Neural cell (in vitro differentiated cells): Measurements from ENCODE around the gene CDH4. TPM values are rescaled to one million over a fixed set of nuclear protein-coding genes. Genes with fewer than 3 reads are reported as not detected.

ENCODE experiments used
- H2AFZ ChIP-seq: fragments of 200-600, 300-800 bp; sonication (generic), shearing (Covaris generic); 2 replicates; pipeline ENCODE4 v1.6.0; 2014; ENCODE audit warnings: low read depth, mild to moderate bottlenecking, antibody characterized with exemption, low read length, moderate library complexity
- H3F3A ChIP-seq: fragments of 200-600 bp; shearing (Covaris generic); 2 replicates; pipeline ENCODE4 v1.6.1; 2016; ENCODE audit warnings: mild to moderate bottlenecking, moderate library complexity, mixed read lengths, antibody characterized with exemption, low read length; ENCODE audit not compliant: insufficient read depth, poor library complexity, severe bottlenecking
- H3K27ac ChIP-seq: fragments of 200-600, 300-800 bp; sonication (generic), shearing (Covaris generic); 2 replicates; pipeline ENCODE4 v1.5.1; 2014; ENCODE audit warnings: mild to moderate bottlenecking, low read length, moderate library complexity
- H3K27me3 ChIP-seq: fragments of 300-800, 200-600 bp; sonication (generic), shearing (Covaris generic); 2 replicates; pipeline ENCODE4 v1.6.0; 2014; ENCODE audit warnings: mild to moderate bottlenecking, low read depth, low read length, moderate library complexity; ENCODE audit not compliant: insufficient read depth
- H3K36me3 ChIP-seq: fragments of 300-800, 200-600 bp; sonication (generic), shearing (Covaris generic); 2 replicates; pipeline ENCODE4 v1.5.1; 2014; ENCODE audit warnings: mild to moderate bottlenecking, antibody characterized with exemption, low read length, moderate library complexity; ENCODE audit not compliant: insufficient read depth
- H3K4me2 ChIP-seq: fragments of 300-800, 200-600 bp; sonication (generic), shearing (Covaris generic); 2 replicates; pipeline ENCODE4 v1.6.0; 2014; ENCODE audit warnings: mild to moderate bottlenecking, low read length
- H3K4me3 ChIP-seq: fragments of 300-800, 200-600 bp; sonication (generic), shearing (Covaris generic); 2 replicates; pipeline ENCODE4 v1.5.1; 2014; ENCODE audit warnings: mild to moderate bottlenecking, low read length, moderate library complexity
- H3K79me2 ChIP-seq: fragments of 200-600 bp; shearing (Covaris generic); replicated peaks from 2 replicates; pipeline ENCODE4 v1.6.0; 2014; ENCODE audit warnings: mild to moderate bottlenecking, low read length, moderate library complexity; ENCODE audit not compliant: insufficient read depth
- H3K9ac ChIP-seq: fragments of 300-800, 200-600 bp; sonication (generic), shearing (Covaris generic); 2 replicates; pipeline ENCODE4 v1.6.1; 2016; ENCODE audit warnings: mild to moderate bottlenecking, low read length, mixed read lengths
- H3K9me2 ChIP-seq: fragments of 200-600 bp; shearing (Covaris generic); 2 replicates; pipeline ENCODE4 v1.6.1; 2016; ENCODE audit warnings: mild to moderate bottlenecking, low read length, mixed read lengths; ENCODE audit not compliant: insufficient read depth
- H3K9me3 ChIP-seq: fragments of 200-600, 300-800 bp; sonication (generic), shearing (Covaris generic); 2 replicates; pipeline ENCODE4 v1.6.1; 2016; ENCODE audit warnings: mild to moderate bottlenecking, mixed run types, low read length, moderate library complexity, mixed read lengths
- H4K20me1 ChIP-seq: fragments of 200-600 bp; shearing (Covaris generic); 2 replicates; pipeline ENCODE4 v1.6.1; 2016; ENCODE audit warnings: mild to moderate bottlenecking, mixed run types; ENCODE audit not compliant: insufficient read depth
- EP300 ChIP-seq: fragments of 450-650 bp; conservative IDR thresholded peaks from 2 replicates; pipeline ENCODE4 v1.6.1; 2014; ENCODE audit warnings: antibody characterized with exemption, mild to moderate bottlenecking, moderate library complexity; ENCODE audit not compliant: poor library complexity, severe bottlenecking
- EZH2 ChIP-seq: fragments of 200-600, 300-800 bp; shearing (Covaris generic), sonication (generic); IDR thresholded peaks from 2 replicates; pipeline ENCODE4 v1.6.1; 2014; ENCODE audit warnings: antibody characterized with exemption, low read length, borderline replicate concordance, mild to moderate bottlenecking; ENCODE audit not compliant: insufficient read depth, poor library complexity, severe bottlenecking
- MXI1 ChIP-seq: fragments of 450-650 bp; conservative IDR thresholded peaks from 2 replicates; pipeline ENCODE4 v1.6.1; 2014; ENCODE audit warnings: antibody characterized with exemption, mild to moderate bottlenecking; ENCODE audit not compliant: poor library complexity, severe bottlenecking
- POLR2AphosphoS5 ChIP-seq: IDR thresholded peaks from 2 replicates; pipeline ENCODE4 v1.6.1; 2012
- RAD21 ChIP-seq: fragments of 450-650 bp; conservative IDR thresholded peaks from 2 replicates; pipeline ENCODE4 v1.6.1; 2014; ENCODE audit warnings: antibody characterized with exemption, mild to moderate bottlenecking, moderate library complexity
- SMC3 ChIP-seq: fragments of 450-650 bp; conservative IDR thresholded peaks from 2 replicates; pipeline ENCODE4 v1.6.1; 2014; ENCODE audit warnings: antibody characterized with exemption, mild to moderate bottlenecking, moderate library complexity; ENCODE audit not compliant: poor library complexity
- TAF1 ChIP-seq: IDR thresholded peaks from 2 replicates; pipeline ENCODE4 v1.6.1; 2012; ENCODE audit warnings: low read depth
- polyA plus RNA-seq: library from polyadenylated mRNA; depleted of rRNA; stranded (reverse); fragments of >200 nt; gene quantifications from 2 replicates; pipeline ENCODE4 v1.2.3, GENCODE V29; 2014
- TF ChIP-seq, protein P1 (sequence below): IDR thresholded peaks from 2 replicates; pipeline ENCODE4 v1.6.1; 2012; ENCODE audit warnings: borderline replicate concordance
- TF ChIP-seq, protein P2 (sequence below): fragments of 450-650 bp; IDR thresholded peaks from 2 replicates; pipeline ENCODE4 v1.5.1; 2014; ENCODE audit warnings: antibody characterized with exemption, mild to moderate bottlenecking, moderate library complexity; ENCODE audit not compliant: poor library complexity, severe bottlenecking

The CDH4 gene
- polyA plus RNA-seq, 1 donor from 2014 or later = 24.6 TPM

DNA sequence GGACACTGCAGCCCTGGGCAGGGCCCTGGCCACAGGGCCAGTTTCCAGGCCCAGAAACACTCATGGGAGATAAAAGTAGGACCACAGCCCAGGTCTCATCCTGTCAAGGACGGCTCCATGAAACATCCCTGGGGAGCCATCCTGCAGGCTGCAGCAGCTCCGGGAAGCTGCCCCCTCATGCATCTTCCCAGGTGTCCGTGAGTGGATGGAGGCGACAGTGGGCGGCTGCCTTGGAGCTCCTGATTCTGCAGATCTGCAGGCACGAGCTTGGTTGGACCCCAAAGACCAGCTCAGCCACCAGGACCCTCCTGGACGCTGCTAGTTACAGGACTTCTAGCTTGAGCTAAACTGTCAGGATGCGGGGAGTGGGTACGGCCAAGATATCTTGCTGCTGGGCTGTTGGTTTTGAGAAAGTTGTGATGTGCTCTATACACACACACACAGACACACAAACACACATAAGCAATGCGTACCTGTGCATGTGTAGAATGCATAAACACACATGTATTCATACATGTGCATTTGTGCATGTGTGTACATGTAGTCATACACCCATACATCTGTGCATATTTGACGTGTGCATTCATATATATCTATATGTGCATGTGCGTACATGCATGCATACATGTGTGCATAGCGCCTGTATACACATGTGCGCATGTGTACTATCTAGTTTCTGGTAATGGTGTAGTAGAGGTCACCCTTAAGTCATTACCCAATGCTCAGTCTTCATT lies 515.9 kb downstream of the CDH4 start:
- no peak overlapping the region for H3K4me2 ChIP-seq
- no peaks in the 10 kb centered on the region for H3K9me3 ChIP-seq
- no peak overlapping the region for H3K27ac ChIP-seq
- H3K36me3 ChIP-seq = no peaks in the 10 kb centered on the region
- no peak overlapping the region for H3K9ac ChIP-seq
- no peaks in the 10 kb centered on the region for H3F3A ChIP-seq
- no peaks in the 10 kb centered on the region for H3K9me2 ChIP-seq
- no peak overlapping the region for H3K4me3 ChIP-seq
- H2AFZ ChIP-seq = no peak overlapping the region
- H3K79me2 ChIP-seq = no peaks in the 10 kb centered on the region
- H3K27me3 ChIP-seq = no peaks in the 10 kb centered on the region
- H4K20me1 ChIP-seq = no peaks in the 10 kb centered on the region
- TF ChIP-seq TAF1 (no peak), SMC3 (no peak), EP300 (no peak), POLR2AphosphoS5 (no peak), RAD21 (no peak), MXI1 (no peak), EZH2 (no peak)
- TF ChIP-seq, protein P1, sequence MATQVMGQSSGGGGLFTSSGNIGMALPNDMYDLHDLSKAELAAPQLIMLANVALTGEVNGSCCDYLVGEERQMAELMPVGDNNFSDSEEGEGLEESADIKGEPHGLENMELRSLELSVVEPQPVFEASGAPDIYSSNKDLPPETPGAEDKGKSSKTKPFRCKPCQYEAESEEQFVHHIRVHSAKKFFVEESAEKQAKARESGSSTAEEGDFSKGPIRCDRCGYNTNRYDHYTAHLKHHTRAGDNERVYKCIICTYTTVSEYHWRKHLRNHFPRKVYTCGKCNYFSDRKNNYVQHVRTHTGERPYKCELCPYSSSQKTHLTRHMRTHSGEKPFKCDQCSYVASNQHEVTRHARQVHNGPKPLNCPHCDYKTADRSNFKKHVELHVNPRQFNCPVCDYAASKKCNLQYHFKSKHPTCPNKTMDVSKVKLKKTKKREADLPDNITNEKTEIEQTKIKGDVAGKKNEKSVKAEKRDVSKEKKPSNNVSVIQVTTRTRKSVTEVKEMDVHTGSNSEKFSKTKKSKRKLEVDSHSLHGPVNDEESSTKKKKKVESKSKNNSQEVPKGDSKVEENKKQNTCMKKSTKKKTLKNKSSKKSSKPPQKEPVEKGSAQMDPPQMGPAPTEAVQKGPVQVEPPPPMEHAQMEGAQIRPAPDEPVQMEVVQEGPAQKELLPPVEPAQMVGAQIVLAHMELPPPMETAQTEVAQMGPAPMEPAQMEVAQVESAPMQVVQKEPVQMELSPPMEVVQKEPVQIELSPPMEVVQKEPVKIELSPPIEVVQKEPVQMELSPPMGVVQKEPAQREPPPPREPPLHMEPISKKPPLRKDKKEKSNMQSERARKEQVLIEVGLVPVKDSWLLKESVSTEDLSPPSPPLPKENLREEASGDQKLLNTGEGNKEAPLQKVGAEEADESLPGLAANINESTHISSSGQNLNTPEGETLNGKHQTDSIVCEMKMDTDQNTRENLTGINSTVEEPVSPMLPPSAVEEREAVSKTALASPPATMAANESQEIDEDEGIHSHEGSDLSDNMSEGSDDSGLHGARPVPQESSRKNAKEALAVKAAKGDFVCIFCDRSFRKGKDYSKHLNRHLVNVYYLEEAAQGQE = no peak
- TF ChIP-seq, protein P2, sequence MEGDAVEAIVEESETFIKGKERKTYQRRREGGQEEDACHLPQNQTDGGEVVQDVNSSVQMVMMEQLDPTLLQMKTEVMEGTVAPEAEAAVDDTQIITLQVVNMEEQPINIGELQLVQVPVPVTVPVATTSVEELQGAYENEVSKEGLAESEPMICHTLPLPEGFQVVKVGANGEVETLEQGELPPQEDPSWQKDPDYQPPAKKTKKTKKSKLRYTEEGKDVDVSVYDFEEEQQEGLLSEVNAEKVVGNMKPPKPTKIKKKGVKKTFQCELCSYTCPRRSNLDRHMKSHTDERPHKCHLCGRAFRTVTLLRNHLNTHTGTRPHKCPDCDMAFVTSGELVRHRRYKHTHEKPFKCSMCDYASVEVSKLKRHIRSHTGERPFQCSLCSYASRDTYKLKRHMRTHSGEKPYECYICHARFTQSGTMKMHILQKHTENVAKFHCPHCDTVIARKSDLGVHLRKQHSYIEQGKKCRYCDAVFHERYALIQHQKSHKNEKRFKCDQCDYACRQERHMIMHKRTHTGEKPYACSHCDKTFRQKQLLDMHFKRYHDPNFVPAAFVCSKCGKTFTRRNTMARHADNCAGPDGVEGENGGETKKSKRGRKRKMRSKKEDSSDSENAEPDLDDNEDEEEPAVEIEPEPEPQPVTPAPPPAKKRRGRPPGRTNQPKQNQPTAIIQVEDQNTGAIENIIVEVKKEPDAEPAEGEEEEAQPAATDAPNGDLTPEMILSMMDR = no peak

DNA sequence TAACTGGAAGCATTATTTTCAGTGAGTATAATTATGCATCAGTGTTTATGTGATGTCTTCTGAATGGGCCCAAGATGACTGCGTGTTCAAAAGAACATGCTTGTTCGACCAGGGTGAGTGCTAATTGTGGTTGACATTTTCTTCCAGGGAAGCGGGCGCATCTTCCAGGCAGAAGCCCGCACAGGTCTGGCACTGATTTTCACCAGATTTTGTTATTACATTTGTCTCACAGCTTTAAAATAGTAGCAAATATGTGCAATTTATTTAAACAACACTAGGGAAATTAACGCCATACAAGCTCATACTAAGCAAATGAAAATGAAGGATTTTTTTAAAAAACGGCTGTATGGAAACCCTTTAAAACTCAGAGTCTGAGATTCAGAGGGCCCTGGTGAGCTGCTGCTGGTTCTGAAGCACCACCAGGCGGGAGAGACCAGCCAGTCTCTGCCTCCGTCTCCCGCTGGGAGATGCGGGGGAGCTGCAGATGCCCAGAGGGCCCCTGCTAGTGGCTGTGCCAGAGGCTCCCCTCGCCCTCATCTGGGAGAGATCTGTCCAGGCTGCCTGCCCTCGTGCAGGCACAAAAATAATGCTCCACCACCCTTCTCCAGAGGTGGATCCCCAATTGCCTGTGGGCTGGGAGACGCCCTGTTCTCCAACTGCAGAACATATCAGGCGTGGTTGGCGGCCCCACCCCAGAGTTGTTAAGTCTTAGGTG lies 516.7 kb downstream of the CDH4 start:
- no peaks in the 10 kb centered on the region for H3K9me2 ChIP-seq
- H3K4me2 ChIP-seq = no peak overlapping the region
- TF ChIP-seq, protein P1 = no peak
- TF ChIP-seq RAD21 (no peak), EP300 (no peak)
- TF ChIP-seq, protein P2 = no peak
- no peaks in the 10 kb centered on the region for H3K27me3 ChIP-seq
- H3K9ac ChIP-seq = no peak overlapping the region
- no peaks in the 10 kb centered on the region for H3K36me3 ChIP-seq
- no peaks in the 10 kb centered on the region for H4K20me1 ChIP-seq
- no peaks in the 10 kb centered on the region for H3F3A ChIP-seq
- H3K27ac ChIP-seq = no peak overlapping the region
- no peaks in the 10 kb centered on the region for H3K9me3 ChIP-seq
- no peaks in the 10 kb centered on the region for H3K79me2 ChIP-seq
- H2AFZ ChIP-seq = no peak overlapping the region
- H3K4me3 ChIP-seq = no peak overlapping the region
